NCI-H526 (cell line): Measurements from ENCODE around the gene STRN3.
"Not testable (repeated sequence)": the region's sequence is repeated elsewhere in the genome, so short reads cannot be mapped to it uniquely, and the experiment has no call there.

Experiments used
- DNase-seq, 2 experiments: peaks; one replicate each; lab custom pipeline; 2025; lab: John Stamatoyannopoulos, UW

The STRN3 gene

GRCh38 chr14:30907659-30908057 is 118.5 kb downstream of the STRN3 start:
- DNase-seq = no peak

DNA sequence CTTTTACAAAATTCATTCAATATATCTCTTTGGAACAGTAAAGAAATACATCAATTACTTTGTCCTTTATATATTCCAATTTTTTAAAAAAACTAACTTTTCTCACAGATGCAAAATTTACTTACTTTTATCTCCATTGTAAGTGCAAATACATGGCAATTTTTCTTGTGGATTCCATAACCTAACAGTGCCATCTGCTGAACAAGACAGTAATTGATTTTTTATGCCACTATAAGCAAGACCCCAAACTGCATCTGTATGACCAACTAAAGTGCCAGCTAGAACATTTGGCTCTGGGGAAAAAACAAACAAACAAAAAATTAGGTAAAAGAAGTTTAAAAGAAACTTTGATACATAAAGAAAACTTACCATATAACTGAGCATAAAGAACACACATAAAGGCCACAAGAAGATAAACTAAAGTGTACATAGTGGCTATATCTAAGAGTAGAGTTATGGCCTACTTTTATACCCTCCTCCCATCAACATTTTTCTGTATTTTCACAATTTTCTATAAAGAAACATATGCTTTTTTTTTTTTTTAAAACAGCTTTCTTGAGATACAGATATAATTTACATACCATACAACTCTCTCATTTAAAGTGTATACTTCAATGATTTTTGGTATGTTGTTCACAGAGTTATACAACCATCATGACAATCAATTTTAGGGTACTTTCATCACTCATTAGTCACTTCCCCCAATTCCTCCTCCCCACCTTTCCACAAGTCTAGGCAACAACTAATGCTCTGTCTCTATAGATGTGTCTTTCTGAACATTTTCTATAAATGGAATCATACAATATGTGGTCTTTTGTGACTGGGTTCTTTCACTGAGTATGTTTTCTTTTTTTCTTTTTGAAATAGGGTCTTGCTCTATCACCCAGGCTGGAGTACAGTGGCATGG is 119.2 kb downstream of the STRN3 start:
- peak in 1 of 2 experiments; percentile 9 for DNase-seq

DNA sequence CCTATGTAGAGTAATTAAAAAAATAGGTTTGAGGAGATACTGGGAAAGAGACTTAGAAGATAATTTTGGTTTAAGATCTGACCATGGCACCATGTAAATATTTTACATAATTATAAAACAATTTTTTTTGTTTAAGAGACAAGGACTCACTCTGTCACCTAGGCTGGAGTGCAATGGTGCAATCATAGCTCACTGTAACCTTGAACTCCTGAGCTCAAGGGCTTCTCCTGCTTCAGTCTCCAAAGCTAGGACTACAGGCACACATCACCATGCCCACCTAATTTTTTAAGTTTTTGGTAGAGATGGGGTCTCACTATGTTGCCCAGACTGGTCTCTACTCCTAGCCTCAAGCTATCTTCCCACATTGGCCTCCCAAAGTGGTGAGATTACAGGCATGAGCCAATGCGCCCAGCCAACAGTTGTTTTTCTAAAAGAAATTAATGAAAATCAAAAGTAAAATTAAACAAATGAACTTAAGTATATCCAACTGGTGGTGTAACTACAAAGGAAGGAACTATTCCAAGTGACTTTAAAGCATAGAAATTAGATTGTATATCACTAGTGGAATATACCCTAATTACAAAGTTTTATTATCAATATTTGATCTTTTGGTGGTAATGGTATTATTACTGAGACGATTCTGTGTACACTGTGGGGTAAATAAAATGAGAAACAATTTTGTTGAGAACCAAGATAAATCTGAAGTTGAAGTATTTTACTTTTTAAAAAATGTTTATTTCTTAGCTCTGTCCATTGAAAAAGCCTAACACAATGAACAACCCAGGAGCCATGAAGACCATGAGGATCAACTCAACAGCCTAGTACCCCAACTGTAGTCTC is 122.7 kb downstream of the STRN3 start:
- no peak for DNase-seq

- not testable (repeated sequence) for DNase-seq
These were observed 129.1 kb downstream of the STRN3 start for GRCh38 chr14:30897121-30897520.

GRCh38 chr14:30896435-30896834 is 129.7 kb downstream of the STRN3 start:
- no peak for DNase-seq

DNA sequence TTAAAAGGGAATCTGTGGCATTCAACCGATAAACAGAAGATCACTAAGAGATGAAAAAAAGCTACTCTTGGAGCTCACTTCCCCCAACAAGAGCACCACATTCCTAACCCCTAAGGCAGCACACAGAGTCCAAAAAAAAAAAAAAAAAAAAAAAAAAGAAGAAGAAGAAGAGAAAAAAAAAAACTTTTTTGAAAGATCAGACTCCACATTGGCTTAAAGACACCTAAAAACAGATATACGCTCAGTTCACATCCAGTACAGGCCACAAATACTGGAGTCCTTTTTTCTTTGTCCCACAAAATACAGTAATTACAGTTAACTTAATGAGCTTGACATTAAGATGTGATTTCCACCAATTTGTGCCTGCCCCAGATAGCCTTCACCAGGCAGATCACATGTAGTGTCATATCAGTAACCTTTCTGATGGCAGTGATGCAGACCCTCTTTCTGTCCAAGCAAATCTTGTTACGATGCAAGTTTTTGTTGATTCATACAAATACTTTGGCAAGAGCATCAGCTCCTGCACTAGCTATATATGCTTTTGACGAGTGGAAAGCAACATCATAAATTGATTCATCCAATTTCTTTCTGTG is 131.2 kb downstream of the STRN3 start:
- no peak for DNase-seq

DNA sequence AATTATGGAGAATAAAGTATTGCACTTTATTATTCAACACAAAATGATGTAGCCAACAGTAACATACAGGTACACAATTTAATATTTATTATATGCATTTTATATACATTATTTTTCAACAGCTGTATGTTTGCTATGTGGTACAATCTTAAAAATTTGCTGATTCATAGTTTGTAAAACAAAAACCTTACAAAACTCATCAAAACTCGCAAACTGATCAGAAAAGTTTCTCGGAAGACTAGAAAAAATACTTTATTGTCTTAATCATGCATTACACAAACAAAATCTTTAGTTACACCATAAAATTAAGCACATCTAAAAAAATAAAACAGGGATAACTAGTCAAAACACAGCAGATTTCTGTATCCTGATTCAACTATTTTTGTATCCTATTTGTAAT is 132.4 kb downstream of the STRN3 start:
- DNase-seq = no peak

GRCh38 chr14:30889244-30889594 is 137.0 kb downstream of the STRN3 start:
- DNase-seq = no peak

DNA sequence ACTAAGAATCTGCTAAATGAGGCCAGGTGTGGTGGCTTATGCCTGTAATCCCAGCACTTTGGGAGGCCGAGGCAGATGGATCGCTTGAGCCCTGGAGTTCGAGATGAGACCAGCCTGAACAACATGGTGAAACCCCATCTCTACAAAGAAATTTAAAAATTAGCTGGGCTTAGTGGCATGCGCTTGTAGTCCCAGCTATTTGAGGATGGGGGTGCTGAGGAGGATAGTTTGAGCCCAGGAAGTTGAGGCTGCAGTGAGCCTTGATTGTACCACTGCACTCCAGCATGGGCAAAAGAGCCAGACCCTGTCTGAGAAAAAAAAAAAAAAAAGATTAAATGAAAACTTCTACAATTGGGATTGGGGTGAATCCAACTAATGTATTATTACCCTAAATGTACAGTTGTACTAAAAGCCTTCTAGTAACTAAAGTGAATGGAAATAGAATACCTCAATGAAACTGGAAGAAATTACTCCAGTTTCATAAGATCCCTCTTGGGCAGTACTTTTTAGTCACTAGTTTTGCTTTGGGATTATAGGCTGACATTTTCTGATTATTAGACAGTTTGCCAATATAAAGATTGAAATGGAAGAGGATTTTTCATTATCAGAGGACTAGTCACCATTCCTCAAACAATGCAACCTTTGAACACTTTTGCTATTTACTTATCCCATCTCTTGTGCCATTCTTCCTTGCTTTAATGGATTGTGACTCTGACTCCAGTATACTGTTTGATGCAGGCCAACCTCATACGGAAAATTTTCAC is 137.5 kb downstream of the STRN3 start:
- DNase-seq = no peak

- no peak for DNase-seq
These were observed 140.1 kb downstream of the STRN3 start for GRCh38 chr14:30885840-30886740.

DNA sequence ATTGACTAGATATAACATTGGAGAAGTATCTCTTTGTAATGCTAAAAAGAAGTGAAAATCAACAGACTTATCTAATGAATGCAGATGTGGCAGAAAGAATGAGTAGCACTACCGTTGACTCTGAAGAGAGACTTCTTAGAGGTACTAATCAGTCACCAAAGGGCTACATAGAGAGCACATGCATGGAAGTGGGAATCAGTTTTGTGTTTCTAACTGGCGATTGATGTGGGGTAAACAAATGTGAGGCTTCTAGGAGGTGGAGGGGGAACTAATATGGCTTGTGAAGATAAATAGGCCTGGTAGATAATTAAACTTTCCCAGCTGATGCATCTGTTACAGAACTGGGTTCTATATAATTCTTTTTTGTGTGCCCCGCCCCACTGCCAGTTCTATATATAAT is 141.3 kb downstream of the STRN3 start:
- no peak for DNase-seq

GRCh38 chr14:30883508-30884294 is 142.5 kb downstream of the STRN3 start:
- no peak for DNase-seq

DNA sequence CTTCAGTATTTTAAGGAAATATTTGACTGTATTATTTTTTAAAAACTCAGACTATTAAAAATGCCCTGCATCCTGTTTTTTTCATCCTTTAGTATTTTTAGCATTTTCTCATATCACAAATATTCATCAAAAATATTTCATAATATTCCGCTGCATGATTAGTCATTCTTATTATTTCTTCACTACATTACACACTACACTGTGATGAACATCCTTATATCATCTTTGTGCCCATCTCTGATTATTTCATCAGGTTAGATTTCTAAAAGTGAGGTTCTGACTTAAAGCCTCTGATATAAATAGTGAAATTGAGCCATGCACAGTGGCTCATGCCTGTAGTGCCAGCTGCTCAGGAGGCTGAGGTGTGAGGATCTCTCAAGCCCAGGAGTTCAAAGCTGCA is 143.7 kb downstream of the STRN3 start:
- DNase-seq = no peak

- no peak for DNase-seq
These were observed 149.5 kb downstream of the STRN3 start for GRCh38 chr14:30876692-30877091.

DNA sequence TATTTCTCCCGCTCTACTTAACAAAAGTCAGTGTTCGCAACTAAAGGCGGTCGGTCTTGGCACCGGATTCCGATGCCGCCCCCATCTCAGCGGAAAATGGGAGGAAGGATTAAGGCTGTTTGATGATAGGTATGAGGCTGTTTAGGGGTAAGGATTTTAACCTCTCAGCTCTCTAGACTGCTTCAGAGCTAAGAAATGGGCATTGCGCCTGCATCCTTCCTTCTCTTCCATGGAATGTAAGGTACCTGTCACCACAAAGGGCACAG is 150.5 kb downstream of the STRN3 start:
- DNase-seq = peak in 1 of 2 experiments; percentile 15

DNA sequence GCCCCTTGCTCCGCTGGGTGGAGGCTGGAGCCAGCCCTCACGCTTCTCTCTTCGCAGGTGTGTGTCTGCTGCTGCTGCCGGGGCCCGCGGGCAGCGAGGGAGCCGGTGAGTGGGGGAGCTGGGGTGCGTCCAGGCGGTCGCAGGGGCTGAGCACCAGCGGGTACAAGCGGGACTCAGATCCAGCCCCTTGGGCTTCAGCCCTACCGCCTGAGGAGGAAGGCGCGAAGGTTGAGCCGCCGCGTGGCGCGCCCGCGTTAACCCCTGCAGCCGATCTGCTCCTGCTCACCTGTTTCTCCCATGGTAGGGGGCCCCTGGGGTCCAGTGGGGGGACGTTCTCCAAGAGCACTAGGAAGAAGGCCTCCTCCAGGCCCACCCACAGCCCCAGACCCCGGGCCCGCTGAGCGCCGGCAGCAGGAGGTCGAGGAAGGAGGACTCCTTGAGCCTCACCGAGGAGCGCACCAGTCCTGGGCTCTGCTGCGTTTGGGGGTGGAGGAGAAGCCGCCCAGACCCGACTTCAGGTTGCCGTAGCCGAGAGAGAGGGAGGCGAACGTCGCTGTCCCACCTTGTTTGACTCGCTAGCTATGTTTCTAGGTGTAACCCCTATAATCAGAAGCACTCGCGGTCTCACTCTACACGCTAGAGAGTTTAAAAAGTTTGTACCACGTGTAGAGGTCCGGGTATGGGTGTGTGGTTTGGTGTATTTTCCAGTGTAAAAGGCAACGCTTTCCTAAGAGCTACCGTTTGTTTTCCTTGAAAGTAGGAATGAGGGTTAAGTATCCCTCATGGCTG is 151.0 kb downstream of the STRN3 start:
- DNase-seq = peak in 1 of 2 experiments; percentile 60

DNA sequence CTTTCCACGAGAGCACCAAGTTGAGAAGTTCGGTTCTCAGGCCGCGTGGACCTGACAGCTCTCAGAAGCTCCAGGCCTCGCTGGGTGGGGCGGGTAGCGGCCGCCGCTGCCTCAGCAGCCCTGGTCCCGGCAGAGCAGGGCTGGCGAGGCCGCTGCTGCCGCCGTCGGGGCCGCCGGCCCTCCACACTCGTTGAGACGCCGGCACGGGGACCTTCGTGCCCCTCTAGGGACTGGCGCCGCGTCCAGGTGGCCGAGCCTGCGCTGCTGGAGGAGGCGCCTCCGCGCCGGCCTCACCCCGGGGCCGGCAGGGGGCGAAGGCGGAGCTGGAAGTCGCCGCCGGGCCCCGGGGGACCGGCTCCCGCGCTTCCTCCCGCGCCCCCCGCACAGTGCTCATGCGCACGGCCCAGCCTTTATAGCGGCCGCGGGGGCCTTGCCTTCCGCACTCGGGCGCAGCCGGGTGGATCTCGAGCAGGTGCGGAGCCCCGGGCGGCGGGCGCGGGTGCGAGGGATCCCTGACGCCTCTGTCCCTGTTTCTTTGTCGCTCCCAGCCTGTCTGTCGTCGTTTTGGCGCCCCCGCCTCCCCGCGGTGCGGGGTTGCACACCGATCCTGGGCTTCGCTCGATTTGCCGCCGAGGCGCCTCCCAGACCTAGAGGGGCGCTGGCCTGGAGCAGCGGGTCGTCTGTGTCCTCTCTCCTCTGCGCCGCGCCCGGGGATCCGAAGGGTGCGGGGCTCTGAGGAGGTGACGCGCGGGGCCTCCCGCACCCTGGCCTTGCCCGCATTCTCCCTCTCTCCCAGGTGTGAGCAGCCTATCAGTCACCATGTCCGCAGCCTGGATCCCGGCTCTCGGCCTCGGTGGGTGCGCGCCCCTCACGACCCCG is 151.8 kb downstream of the STRN3 start, which contains the start of gene COCH:
TSS of gene COCH (plus strand) at position 440 of the 879 bp plus-strand sequence. CDS start at position 820, 380 bp downstream.
- DNase-seq = peak in 1 of 2 experiments; percentile 83
